ENCODE measurements around the gene EEF1AKMT2.
A peak's percentile ranks its signal among the peaks of the same experiment; 100 is the strongest.
"Not testable (repeated sequence)": the region's sequence is repeated elsewhere in the genome, so short reads cannot be mapped to it uniquely, and the experiment has no call there.

The EEF1AKMT2 gene

DNA sequence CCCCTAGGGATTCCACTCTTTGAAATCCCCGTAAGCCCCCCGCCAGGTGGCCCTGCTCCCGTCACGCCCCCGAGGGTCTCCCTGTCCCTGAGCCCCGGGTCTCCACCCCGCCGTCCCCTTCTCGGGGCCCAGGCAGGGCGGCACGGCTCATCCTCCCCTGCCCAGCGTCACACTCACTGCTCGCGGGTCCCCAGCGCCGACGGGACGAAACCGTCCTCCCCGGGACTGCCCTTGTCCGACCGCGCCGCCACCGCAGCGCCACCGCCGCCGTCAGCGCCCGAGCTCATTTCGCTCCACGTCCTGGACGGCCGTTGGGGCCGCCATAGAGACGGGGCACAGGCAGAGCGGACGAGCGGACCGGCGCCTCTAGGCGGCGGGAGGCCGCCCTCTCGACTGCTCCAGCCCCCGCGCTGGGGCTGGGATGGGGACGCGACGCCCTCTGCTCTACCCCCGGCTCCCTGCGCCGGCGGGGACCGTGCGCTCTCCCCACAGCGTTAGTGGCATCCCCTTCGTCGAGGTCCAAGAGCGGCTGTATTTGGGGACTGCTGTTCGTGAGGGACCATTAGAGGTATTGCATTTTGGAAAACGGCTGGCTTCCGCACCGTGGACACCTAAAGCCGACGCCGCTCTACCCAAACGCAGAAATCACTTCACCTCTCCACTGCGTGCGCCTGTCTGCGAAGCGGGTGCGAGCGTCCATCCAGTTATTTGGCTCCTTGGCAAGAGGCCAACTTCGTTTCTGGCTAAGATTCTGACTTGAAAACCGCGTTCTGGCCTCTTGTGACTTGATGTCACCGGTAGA, at the start of gene EEF1AKMT2:
Gene EEF1AKMT2 (minus strand): TSS at position 341 of the 802 bp plus-strand sequence. CDS start 54 bp downstream, at position 287.
- Mint-ChIP-seq H3K36me3 (peaks cover 7 to 19% of the 10 kb centered on the region in 2 donors), H3K4me3 (peak within 1 kb of the TSS; percentile 97 to 98), H3K27me3 (no peaks in the 10 kb centered on the region), H3K4me1 (peaks cover 8 to 18% of the 10 kb centered on the region in 2 donors), H3K9me3 (no peaks in the 10 kb centered on the region), H3K27ac (peak within 1 kb of the TSS; percentile 98)
- peak; percentile 86 for DNase-seq
- peak; percentile 97 to 99 for ATAC-seq (replicated peaks)

DNA sequence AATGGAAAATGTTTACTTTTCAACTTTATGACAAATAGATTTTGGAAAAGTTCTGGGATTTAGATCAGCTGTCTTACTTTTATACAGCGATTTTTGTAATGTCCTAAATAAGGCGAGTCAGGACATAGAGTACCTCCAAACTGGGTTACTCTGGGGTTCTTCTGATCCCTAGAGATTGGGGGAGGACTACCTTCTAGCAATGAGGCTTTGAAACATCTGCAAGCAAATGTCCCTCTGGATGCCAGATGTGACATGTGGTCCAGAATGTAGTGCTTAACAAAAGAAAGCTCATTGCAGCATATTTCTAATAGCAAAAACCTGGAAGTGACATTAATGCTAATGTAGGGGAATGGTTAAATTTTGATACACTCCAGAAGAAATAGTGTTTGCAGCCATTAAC, 46.0 kb upstream of the EEF1AKMT2 start:
- Mint-ChIP-seq H3K4me3 (no peak overlapping the region), H3K27me3 (no peaks in the 10 kb centered on the region), H3K36me3 (peaks cover 15 to 19% of the 10 kb centered on the region in 2 donors), H3K27ac (no peak overlapping the region), H3K4me1 (no peaks in the 10 kb centered on the region), H3K9me3 (no peaks in the 10 kb centered on the region)
- ATAC-seq (replicated peaks): no peak
- no peak for DNase-seq

DNA sequence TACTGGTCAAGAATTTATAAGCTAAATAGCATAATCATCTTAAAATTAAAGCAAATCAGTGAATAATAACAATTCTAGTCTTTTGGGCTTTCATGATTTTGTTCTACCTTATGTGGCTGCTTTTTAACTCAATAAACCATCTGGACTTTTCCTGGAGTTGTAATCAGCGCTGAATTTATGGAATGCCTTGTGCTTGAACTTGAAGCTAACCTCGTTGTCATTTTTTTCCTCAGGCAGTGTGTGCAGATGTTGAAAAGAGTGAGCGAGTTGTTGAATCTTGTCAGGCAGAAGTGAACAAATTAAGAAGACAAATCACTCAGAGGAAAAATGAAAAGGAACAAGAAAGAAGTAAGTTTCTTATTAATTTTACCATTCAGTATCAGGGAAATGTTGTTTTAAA, 39.4 kb upstream of the EEF1AKMT2 start:
- H3K9me3 Mint-ChIP-seq: no peaks in the 10 kb centered on the region
- no peaks in the 10 kb centered on the region for H3K27me3 Mint-ChIP-seq
- no peak for ATAC-seq (replicated peaks)
- no peak overlapping the region for H3K27ac Mint-ChIP-seq
- DNase-seq: no peak
- no peak overlapping the region for H3K4me3 Mint-ChIP-seq
- peaks cover 22 to 27% of the 10 kb centered on the region in 2 donors for H3K36me3 Mint-ChIP-seq
- no peaks in the 10 kb centered on the region for H3K4me1 Mint-ChIP-seq

DNA sequence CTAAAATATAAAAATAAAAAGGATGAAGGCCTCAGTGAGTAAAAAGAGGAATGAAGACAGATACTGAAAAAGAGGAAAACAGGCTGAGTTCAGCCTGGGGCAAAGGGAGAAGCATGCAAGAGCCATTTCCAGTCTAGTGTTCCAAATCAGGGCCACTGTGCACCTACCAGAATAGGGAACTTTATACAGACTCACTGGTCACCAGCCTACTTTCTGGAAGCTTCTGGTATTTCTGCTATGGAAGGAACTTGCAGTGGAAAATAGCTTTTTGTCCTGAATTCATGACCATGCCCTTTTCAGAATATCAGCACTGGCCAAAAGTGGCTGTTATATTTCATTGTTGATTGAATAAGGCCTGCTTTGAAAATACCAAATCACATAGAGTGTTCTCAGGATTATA, 38.8 kb upstream of the EEF1AKMT2 start:
- ATAC-seq (replicated peaks) (no peak), DNase-seq (no peak)
- no peaks in the 10 kb centered on the region for H3K9me3 Mint-ChIP-seq
- H3K27me3 Mint-ChIP-seq: no peaks in the 10 kb centered on the region
- H3K36me3 Mint-ChIP-seq: peaks cover 22 to 27% of the 10 kb centered on the region in 2 donors
- no peak overlapping the region for H3K4me3 Mint-ChIP-seq
- no peaks in the 10 kb centered on the region for H3K4me1 Mint-ChIP-seq
- H3K27ac Mint-ChIP-seq: peak overlapping the region; percentile 65

DNA sequence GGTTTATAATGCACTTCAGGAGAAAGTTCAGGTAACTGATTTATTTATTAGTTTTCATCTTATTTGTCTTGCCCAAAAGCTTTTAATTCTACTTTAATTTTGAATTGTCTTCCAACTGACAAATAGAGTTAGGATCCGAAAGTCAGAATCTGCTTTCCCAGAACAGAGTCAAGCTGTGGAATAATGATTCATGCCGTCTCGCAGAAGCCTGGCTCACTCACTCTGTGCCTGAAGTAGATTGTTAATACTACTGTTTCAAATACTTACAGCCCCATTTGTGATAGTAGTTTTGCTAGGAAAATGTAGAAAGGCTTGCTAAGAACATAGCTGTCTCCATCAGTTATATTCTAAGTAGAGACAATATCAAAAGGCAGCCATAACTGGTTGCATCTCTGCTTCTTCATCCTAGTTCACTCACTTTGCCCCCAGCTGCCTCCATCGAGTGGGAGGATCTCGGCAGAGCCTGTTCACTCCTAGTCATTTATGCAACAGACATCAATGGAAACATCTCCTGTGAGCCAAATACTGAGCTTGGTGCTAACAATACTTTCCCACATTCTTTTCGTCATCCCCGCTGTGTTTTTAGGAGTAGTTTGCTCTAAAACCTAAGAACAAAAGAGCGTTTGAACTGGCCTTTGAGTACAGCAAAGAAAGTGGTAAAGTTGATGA, 37.9 kb upstream of the EEF1AKMT2 start:
- H3K4me3 Mint-ChIP-seq: no peak overlapping the region
- H3K36me3 Mint-ChIP-seq: peaks cover 18 to 23% of the 10 kb centered on the region in 2 donors
- no peaks in the 10 kb centered on the region for H3K4me1 Mint-ChIP-seq
- no peaks in the 10 kb centered on the region for H3K27me3 Mint-ChIP-seq
- DNase-seq (no peak), ATAC-seq (replicated peaks) (no peak)
- H3K27ac Mint-ChIP-seq: no peak overlapping the region
- H3K9me3 Mint-ChIP-seq: no peaks in the 10 kb centered on the region

DNA sequence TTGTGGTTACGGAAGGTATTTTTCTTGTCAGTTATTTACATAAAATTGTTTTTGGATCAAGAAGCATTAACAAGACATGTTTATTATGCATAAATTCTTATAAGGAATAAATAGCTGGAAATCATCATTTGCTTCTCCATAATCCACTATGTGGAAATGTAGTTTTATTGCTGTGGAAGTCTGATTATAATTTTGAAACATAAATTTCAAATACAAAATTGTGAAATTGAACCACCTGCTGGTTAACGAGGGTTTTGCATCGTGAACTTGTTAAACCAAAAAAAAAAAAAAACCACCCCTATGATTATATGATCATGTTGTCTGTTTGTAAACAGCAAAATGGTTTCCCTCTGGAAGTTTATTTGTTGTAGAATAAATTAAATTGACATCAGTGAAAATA, 35.8 kb upstream of the EEF1AKMT2 start:
- no peak overlapping the region for H3K4me3 Mint-ChIP-seq
- DNase-seq (no peak), ATAC-seq (replicated peaks) (no peak)
- peaks cover 19 to 21% of the 10 kb centered on the region in 2 donors for H3K36me3 Mint-ChIP-seq
- no peaks in the 10 kb centered on the region for H3K27me3 Mint-ChIP-seq
- no peaks in the 10 kb centered on the region for H3K9me3 Mint-ChIP-seq
- no peaks in the 10 kb centered on the region for H3K4me1 Mint-ChIP-seq
- H3K27ac Mint-ChIP-seq: no peak overlapping the region

DNA sequence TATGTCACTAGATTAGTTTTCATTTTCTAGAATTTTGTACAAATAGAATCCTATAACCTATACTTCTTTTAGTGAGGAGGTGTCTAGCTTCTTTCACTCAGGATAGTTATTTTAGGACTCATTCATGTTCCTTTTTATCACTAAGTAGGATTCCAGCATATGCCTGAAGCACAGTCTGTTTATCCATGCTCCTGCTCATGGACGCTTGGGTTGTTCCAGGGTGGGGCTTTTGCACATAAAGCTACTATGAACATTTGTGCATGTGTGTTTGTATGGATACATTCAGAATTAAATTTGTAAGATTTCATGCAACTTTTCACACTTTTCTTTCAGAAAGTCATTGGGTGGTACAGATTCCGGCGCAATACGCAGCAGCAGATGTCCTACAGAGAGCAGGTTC, 34.6 kb upstream of the EEF1AKMT2 start:
- H3K27me3 Mint-ChIP-seq: no peaks in the 10 kb centered on the region
- no peak overlapping the region for H3K27ac Mint-ChIP-seq
- no peak overlapping the region for H3K4me3 Mint-ChIP-seq
- no peaks in the 10 kb centered on the region for H3K9me3 Mint-ChIP-seq
- DNase-seq (no peak), ATAC-seq (replicated peaks) (no peak)
- H3K4me1 Mint-ChIP-seq: no peaks in the 10 kb centered on the region
- peaks cover 21 to 31% of the 10 kb centered on the region in 2 donors for H3K36me3 Mint-ChIP-seq

DNA sequence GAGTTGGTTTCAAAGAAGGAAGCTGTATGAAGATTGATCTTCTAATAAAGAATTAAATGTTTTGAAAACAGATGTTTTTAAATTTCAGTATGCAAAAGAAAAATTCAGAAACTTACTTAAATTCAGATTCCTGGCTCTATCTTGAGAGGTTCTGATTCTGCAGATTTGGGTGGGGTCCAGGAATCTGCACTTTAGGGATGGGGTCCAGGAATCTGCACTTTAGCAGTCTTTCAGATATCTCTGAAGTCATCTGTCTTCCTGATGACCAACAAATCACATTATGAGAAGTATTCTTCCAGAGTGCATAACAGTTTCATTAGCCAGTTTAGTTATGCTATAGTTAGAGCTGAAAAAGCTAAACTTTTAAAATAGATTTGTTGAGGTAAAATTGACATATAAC, 34.0 kb upstream of the EEF1AKMT2 start:
- H3K27ac Mint-ChIP-seq: no peak overlapping the region
- no peak for ATAC-seq (replicated peaks)
- peaks cover 22 to 27% of the 10 kb centered on the region in 2 donors for H3K36me3 Mint-ChIP-seq
- H3K4me3 Mint-ChIP-seq: no peak overlapping the region
- no peak for DNase-seq
- H3K4me1 Mint-ChIP-seq: no peaks in the 10 kb centered on the region
- H3K27me3 Mint-ChIP-seq: no peaks in the 10 kb centered on the region
- no peaks in the 10 kb centered on the region for H3K9me3 Mint-ChIP-seq

DNA sequence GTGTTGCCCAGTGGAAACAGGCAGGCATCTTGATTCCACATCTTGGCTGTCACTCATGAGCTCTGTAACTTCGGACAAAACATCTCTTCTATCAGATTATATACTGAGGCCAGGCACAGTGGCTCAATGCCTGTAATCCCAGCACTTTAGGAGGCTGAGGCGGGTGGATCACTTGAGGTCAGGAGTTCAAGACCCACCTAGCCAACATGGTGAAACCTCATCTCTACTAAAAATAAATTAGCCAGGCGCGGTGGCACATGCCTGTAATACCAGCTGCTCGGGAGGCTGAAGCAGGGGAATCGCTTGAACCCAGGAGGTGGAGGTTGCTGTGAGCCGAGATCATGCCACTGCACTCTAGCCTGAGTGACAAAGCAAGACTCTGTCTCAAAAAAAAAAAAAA, 33.2 kb upstream of the EEF1AKMT2 start:
- DNase-seq; H3K9me3 Mint-ChIP-seq; H3K27me3 Mint-ChIP-seq; ATAC-seq (replicated peaks); H3K4me1 Mint-ChIP-seq; H3K4me3 Mint-ChIP-seq: not testable (repeated sequence)
- Mint-ChIP-seq H3K36me3 (peaks cover 23 to 25% of the 10 kb centered on the region in 2 donors), H3K27ac (peak overlapping the region; percentile 47)

DNA sequence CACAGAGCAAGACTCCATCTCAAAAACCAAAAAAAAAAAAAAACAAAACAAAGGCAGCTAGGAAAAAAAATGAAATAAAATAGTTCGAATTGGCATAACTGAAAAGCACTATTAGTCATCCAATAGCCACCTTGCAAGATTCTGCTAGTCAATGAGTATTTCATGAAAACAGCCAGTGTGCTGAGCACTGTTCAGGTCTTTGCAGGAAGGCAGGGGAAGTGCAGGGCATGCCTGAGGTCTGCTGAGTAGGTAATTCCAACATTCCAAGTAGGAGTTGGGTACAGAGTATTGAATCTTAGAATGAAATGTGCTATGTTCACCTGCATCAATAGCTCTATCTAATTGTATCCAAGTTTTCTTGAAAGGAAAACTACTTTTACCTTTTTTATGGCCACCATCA, 32.8 kb upstream of the EEF1AKMT2 start:
- Mint-ChIP-seq H3K27ac (no peak overlapping the region), H3K9me3 (no peaks in the 10 kb centered on the region), H3K4me1 (no peaks in the 10 kb centered on the region), H3K27me3 (no peaks in the 10 kb centered on the region), H3K36me3 (peaks cover 23 to 26% of the 10 kb centered on the region in 2 donors), H3K4me3 (no peak overlapping the region)
- ATAC-seq (replicated peaks) (no peak), DNase-seq (no peak)

DNA sequence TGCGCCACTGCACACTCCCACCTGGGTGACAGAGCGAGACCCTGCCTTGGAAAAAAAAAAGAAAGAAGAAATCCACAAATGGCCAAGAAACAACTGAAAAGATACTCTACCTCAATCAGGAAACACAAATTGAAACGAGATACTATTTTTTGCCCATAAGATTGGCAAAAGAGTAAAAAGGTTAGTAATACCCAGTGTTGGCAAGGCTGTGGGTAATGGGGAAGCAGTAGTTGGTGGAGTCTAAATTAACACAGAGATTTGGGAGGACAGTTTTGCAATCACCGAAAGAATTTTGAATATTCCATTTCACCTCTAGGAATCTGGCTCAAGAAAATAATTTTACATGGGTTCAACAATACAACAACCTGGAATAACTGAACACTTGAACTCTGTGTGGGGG, 29.8 kb upstream of the EEF1AKMT2 start:
- Mint-ChIP-seq H3K27me3 (no peaks in the 10 kb centered on the region), H3K9me3 (no peaks in the 10 kb centered on the region), H3K27ac (no peak overlapping the region), H3K4me3 (no peak overlapping the region), H3K36me3 (peaks cover 35 to 39% of the 10 kb centered on the region in 2 donors), H3K4me1 (no peaks in the 10 kb centered on the region)
- DNase-seq (no peak), ATAC-seq (replicated peaks) (no peak)

DNA sequence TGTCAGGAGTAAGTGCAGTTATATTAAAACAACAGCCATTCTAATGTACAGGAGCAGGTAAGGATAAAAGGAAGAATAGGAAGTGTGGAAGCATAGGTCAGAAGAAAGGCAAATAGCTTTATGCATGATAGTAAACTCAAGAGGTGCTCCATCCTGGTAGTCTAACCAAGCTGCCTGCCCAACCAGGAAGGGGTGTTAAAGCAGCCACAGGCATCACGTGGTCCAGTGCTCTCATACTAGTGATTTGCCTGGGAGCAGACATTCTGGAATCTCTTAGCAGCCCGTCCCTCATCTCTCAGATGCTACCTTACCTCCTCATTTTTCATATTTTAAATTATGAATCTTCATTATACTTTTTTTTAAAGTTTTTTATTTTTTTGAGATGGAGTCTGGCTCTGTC, 28.4 kb upstream of the EEF1AKMT2 start:
- Mint-ChIP-seq H3K4me1 (no peaks in the 10 kb centered on the region), H3K36me3 (peaks cover 36 to 38% of the 10 kb centered on the region in 2 donors), H3K27me3 (no peaks in the 10 kb centered on the region), H3K27ac (no peak overlapping the region), H3K4me3 (no peak overlapping the region), H3K9me3 (no peaks in the 10 kb centered on the region)
- ATAC-seq (replicated peaks): no peak
- DNase-seq: no peak

DNA sequence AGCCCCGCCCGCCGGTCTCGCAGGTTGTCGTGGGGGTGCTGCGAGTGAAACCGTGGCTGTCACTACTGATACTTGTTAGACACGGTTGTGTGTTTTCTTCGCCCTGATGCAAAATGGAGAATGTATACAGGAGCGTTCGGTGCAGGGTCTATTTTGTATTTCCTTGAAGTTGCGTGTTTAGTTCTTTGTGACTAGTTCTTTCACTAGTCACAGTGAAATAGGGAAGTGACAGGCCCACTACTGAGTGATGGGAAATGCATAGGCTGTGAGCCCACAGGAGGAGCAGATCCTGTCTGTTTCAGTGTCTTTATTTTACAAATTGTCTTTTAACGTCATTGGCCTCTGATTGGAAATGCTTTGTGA, 10.6 kb upstream of the EEF1AKMT2 start:
- H3K4me1 Mint-ChIP-seq: peaks cover 11% of the 10 kb centered on the region in 2 donors
- ATAC-seq (replicated peaks) (peak; percentile 86 to 87), DNase-seq (peak; percentile 57)
- peaks cover 5% of the 10 kb centered on the region in 2 donors for H3K27me3 Mint-ChIP-seq
- peak overlapping the region; percentile 91 to 94 for H3K4me3 Mint-ChIP-seq
- peak overlapping the region; percentile 97 for H3K27ac Mint-ChIP-seq
- no peaks in the 10 kb centered on the region for H3K9me3 Mint-ChIP-seq
- peaks cover 0 to 3% of the 10 kb centered on the region in 2 donors for H3K36me3 Mint-ChIP-seq

DNA sequence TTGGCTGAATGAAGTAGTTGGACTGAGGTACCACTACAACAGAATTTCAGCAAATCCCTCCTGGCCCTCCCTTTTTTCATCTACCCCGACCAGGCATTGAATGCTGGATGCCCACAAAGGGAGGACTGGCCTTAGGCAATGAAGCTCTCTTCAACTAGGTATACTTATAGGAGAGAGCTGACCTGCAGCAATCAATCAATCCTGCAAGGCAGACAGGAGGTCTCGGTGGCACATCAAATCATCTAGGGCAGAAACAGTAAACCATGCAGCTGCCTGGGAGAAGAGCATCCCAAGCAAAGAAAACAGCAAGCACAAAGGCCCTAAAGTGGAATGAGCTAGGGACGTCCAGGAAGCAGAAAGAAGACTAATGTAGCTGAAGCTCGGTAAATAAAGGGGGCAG, 7.5 kb upstream of the EEF1AKMT2 start:
- peaks cover 11% of the 10 kb centered on the region in 2 donors for H3K4me1 Mint-ChIP-seq
- no peaks in the 10 kb centered on the region for H3K9me3 Mint-ChIP-seq
- no peak for ATAC-seq (replicated peaks)
- no peak overlapping the region for H3K27ac Mint-ChIP-seq
- no peak for DNase-seq
- no peaks in the 10 kb centered on the region for H3K36me3 Mint-ChIP-seq
- peaks cover 5% of the 10 kb centered on the region in 2 donors for H3K27me3 Mint-ChIP-seq
- H3K4me3 Mint-ChIP-seq: no peak overlapping the region

DNA sequence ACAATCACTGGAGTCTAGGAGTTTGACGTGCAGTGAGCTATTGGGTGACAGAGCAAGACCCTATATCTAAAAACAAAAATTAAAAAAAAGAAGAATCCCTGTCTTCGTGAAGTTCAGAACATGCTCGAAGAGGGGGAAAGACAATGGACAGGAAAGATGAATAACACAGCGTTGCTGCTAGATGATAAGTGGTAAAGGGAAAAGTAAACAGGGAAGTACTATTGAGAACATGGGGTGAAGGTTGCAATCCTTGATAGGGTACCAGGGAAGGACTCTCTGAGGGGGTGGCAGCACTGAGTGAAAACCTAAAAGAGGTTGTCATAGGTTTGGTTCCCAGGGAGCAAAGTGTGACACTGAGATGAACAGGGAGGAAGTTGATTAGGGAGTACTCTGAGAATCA, 7.1 kb upstream of the EEF1AKMT2 start:
- Mint-ChIP-seq H3K4me1 (peaks cover 11% of the 10 kb centered on the region in 2 donors), H3K4me3 (no peak overlapping the region), H3K9me3 (no peaks in the 10 kb centered on the region), H3K36me3 (no peaks in the 10 kb centered on the region), H3K27ac (no peak overlapping the region), H3K27me3 (peaks cover 5% of the 10 kb centered on the region in 2 donors)
- DNase-seq: no peak
- ATAC-seq (replicated peaks): no peak
